ENCODE data around the gene PREX1. TPM values are rescaled to one million over a fixed set of nuclear protein-coding genes. Genes with fewer than 3 reads are reported as not detected.

The PREX1 gene
- total and polyA plus RNA-seq, 2 of the 4 experiments (the other 2 are of a cell fraction), result 0.67 to 0.72 TPM

DNA sequence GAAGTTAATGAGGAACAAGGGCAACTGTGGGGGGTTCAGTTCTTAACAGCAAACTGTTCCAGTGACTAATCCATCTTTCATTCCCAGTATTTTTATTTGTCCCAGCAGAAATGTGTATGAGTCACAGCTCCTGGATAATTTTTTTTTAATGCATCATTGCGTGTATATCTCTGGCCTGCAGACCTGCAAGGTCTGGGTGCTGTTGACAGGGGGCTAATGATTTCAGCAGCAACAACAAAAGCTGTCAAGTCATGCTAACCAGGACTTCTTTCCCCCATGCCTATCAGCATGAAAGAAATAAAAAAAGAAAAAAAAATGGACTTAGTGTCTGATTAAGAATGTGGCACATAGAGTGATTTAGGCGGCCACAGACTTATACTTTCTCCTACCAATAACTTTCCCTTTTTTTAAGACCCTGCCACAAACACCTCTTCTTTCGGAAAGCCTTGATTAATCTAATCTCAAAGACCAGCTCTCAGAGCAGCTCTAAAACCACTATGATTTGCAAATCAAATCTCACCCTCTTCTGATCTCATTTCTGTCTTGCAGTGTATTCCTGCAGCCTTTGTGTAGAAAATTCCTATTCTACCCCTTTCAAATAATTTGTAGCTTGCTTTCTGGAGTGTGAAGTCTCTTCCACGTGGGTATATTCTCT, 14.2 kb upstream of the PREX1 start:
- CTCF ChIA-PET, result no interaction called here
- Histone ChIP-seq H3K18ac (ENCODE audit: low read depth, low read length) (no peak overlapping the region), H2AFZ (replicated peaks; ENCODE audit: low read length, poor library complexity) (no peak overlapping the region), H3K23ac (ENCODE audit: low read depth, low read length) (no peak overlapping the region), H2AK9ac (replicated peaks; ENCODE audit: low read depth, low read length, poor library complexity) (no peak overlapping the region), H3K4me2 (ENCODE audit: low read depth, low read length) (peak overlapping the region; percentile 5; the same call in 1 of the 2 replicates), H3K14ac (replicated peaks; ENCODE audit: low read depth, low read length) (no peak overlapping the region), H3K9me1 (ENCODE audit: insufficient read depth, low read length) (0 out of 2 replicates have a peak, but pooled peaks cover 4% of the 10 kb centered on the region), H2AK5ac (ENCODE audit: low read depth, low read length) (no peak overlapping the region), H3K79me1 (ENCODE audit: low read depth in 1 of 2, low read length in 2 of 2) (no peaks in the 10 kb centered on the region), H3K27me3 (ENCODE audit: control insufficient read depth, insufficient read depth, low read length) (peaks cover 3% of the 10 kb centered on the region), H3K9ac (ENCODE audit: low read depth, low read length) (no peak overlapping the region), H4K20me1 (ENCODE audit: insufficient read depth, low read length) (no peaks in the 10 kb centered on the region), H3K4me1 (ENCODE audit: control insufficient read depth, insufficient read depth, low read length) (peaks cover 3% of the 10 kb centered on the region), H2BK5ac (ENCODE audit: low read depth, low read length, poor library complexity, severe bottlenecking) (no peak overlapping the region), H3K9me3 (ENCODE audit: control insufficient read depth, insufficient read depth, low read length) (no peaks in the 10 kb centered on the region), H3K27ac (ENCODE audit: insufficient read depth, low read length) (no peak overlapping the region), H4K5ac (ENCODE audit: low read depth, low read length) (no peak overlapping the region), H3K56ac (ENCODE audit: extremely low read depth, insufficient read depth, low read length) (no peak overlapping the region), H4K91ac (ENCODE audit: insufficient read depth, low read depth, low read length) (no peak overlapping the region; the same call in 1 of the 2 replicates), H4K8ac (ENCODE audit: low read depth in 2 of 2, low read length in 2 of 2) (no peak overlapping the region), H3K4me3 (ENCODE audit: insufficient read depth, low read depth, low read length) (no peak overlapping the region), H3K4ac (ENCODE audit: low read depth, low read length) (no peak overlapping the region), H2BK15ac (ENCODE audit: low read depth, low read length) (0 out of 3 replicates have a peak overlapping the region, but pooled peaks have one; percentile 28), H2BK120ac (ENCODE audit: low read depth, low read length) (0 out of 2 replicates have a peak overlapping the region, but pooled peaks have one; percentile 53), H3K36me3 (ENCODE audit: control insufficient read depth, insufficient read depth, low read length) (no peaks in the 10 kb centered on the region), H2BK20ac (ENCODE audit: low read depth, low read length) (no peak overlapping the region)
- DNase-seq (peak; percentile 82), ATAC-seq (ENCODE audit: low read depth) (peak; percentile 88)
- dilution Hi-C loops (cut with HindIII; ENCODE audit: low sequenced_read_pairs, unreplicated experiment), result no loop called here
- in situ Hi-C loops (cut with MboI; ENCODE audit: low sequenced_read_pairs), result no loop called here
- intact Hi-C loops (cut with micrococcal nuclease), result loop anchor here (5.0 kb wide), 1 partner anchor 55 kb away; no protein-coding TSS in a partner anchor
- POLR2A ChIA-PET (ENCODE audit: unreplicated experiment), result no interaction called here
- no TSS peak for BruUV-seq (replicated peaks)
- TF ChIP-seq BHLHE40 (IDR thresholded peaks at IDR 0.05; ENCODE audit: low read depth, low read length), result no peak
- TF ChIP-seq POLR2A (IDR thresholded peaks at IDR 0.05; ENCODE audit: low read depth, low read length), result no peak
- TF ChIP-seq FOS (IDR thresholded peaks at IDR 0.05; ENCODE audit: low read depth, low read length), result peak; percentile 93
- peak; percentile 67 for TF ChIP-seq NFE2L2 (IDR thresholded peaks at IDR 0.05; ENCODE audit: low read depth, low read length)
- TF ChIP-seq RCOR1 (IDR thresholded peaks at IDR 0.05; ENCODE audit: insufficient replicate concordance, low read length), result no peak
- 45% methylated on average over 2 of the region's 4 CpGs; no CpG with 5 or more reads in 1 of the 2 experiments for WGBS, 2 experiments (ENCODE audit: extremely low coverage in 2 of 2, insufficient read length in 1 of 2)
